NCI-H1417 (cell line): ENCODE data around the gene PAX5.
"Not testable (repeated sequence)": the region's sequence is repeated elsewhere in the genome, so short reads cannot be mapped to it uniquely, and the experiment has no call there.

Experiments
- DNase-seq, 3 experiments: peaks; one replicate each; lab custom pipeline; 2025; lab: John Stamatoyannopoulos, UW

Gene PAX5

DNA sequence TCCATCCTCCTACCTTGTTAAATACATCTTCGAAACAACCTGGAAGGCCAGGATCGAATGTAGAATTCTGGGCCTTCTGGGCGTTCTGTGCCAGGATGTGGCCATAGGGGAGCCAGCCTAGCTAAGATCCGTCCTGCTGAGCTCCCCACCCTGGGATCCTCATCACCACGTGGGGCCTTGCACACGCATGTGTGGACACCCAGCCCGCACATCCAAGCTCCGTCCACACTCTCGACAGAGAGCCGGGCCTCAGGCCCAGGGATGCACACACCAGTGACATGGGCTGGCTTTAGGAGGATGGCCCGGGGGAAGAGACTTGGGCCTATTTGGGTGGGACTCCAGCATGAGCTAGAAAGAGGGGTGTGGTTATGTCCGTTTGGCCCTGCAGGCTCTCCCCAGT is 154.0 kb downstream of the PAX5 start:
- no peak for DNase-seq

DNA sequence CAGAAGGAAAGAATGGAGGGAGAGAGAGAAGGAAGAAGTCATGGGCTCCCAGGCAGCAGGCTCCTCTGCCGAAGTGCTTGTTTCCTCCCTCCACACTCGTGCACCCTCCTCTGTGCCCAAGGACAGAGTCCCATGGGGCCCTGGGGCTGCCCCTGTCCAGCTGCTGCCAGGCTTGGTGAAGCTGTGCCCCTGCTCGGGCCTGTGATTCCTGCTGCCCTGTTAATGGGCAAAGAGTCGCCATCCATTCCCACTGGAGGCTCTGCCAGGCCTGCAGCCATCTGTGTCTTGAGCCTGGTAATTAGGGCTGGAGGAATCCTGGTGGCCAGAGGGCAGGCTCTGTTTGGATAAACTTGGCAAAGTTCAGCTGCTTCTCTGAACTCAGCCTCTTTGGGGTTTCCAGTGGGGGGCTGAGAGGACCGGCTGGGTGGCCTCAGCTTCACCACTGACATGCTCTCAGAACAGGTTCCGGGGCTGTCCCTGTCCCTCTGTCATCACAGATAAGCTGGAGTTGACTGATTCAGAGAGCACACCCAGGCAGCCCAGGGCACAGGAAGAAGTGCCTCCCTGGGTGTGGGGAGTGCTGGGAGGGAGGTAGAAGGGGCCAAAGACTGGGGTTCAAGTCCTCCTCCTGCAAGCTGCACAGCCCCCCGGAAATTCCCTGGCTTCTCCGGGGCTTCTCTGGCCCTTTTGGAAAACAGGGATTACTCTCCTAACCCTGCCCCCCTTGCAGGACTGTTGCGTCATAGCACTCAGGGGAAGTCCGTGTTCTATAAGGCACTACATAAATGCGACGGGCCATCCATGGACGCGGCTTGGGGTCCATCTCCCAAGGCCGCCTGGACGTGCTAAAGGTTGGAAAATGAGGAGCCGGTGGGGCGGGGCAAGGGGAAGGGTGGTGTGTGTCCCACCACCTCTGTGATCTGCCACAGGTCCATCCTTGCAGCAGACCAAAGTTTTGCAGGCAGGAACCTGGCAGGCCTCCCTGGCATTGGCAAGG is 154.8 kb downstream of the PAX5 start:
- no peak for DNase-seq

DNA sequence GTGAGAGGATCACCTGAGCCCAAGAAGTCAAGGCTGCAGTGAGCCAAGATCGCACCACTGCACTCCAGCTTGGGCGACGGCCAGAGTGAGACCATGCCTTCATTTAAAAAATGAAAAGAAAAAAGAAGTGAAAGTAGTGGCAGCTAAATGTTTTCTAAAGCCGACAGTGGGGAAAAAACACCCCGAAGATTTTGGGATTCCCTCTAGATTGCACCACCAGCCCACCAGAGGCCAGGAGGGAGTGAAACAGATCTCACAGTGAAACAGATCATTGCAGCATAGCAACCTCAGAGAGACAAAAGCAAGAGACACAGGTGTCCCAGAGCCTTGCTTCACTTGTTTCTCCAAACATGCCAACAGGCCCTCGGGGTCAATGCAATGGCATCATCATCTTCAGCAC is 156.8 kb downstream of the PAX5 start:
- no peak for DNase-seq

DNA sequence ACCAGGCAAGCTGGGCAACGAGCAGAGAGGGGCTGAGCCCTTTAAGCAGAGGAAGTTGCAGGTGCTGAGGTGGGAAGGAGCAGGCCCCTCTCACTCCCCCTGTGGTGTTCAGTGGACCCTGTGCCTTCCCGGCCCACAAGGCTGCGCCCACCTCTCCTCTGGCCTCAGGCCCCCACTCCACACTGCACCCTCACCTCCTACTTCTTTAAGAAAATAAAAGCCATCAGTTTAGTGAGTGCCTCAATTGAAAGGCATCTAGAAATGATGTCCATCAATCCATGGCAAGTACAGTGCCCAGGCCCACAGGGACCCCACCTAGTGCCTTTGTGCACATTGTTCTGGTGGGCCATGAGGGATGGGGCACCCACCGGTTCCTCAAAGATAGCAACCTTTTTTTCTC is 158.0 kb downstream of the PAX5 start:
- no peak for DNase-seq

DNA sequence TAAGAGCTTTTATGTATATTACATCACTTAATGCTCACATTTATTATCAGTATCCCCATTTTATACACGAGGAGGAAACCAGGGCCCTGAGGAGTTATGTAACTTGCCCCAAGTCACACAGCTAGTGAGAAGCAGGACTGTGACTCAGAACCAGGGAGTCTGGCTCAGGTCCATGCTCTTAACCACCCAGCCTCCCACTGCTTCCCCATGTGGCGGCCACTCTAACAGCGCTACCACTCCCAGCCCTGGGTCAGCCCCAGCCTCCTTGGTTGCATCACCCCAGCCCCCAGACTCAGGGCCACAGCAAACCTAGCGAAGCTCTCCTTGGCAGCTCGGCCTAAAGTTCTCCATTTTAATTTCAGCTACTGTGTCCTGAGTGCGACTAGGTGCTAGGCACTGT is 159.1 kb downstream of the PAX5 start:
- DNase-seq, result no peak

DNA sequence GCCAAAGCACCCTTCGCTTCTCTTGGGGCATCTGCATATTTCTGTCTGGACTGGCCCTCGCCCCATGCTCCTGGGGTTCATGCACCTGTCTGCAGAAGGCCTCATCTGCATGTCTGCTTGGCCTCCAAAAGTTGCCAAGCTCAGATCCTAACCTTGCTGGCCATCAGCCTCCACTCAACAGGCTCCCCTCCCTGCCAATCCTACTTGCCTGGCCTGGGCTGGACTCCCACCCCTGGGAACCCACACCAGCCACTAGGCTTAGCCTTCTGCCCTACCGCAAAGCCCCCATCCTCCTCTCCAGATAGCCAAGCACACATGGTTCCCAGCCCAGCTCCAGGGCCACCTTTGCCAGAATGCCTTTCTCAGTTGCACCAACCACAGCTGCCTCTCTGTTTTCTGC is 159.8 kb downstream of the PAX5 start:
- no peak for DNase-seq

DNA sequence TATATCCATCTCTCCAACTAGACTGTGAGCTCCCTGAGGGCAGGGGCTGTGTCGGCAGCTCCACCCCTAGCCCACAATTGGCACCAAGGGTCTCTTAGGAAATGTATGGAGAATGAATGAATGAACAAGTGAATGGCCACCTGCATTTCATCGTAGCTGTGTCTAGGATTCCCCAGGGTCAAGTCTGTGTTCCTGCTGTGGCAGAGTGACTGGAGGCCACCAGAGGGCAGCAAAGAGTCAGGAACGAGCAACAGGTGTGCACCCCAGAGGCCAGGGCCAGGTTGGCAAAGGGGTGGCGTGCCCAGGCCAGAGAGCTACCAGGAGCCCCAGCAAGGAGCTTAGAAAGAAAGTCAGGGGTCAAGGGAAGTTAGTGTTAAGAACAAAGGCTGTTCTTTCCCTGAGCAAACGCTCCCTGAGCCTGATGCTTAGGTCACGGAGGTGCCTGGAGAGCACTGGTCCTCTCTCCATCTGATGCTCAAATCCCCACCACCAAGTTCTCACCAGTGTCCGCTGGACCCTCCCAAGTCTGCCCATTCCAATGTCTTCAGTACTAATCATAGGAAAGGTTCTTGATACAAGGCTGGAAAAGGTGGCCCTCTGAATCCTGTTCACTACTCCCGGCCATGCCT is 160.7 kb downstream of the PAX5 start:
- DNase-seq, result peak; percentile 35 to 74 (median 56)

DNA sequence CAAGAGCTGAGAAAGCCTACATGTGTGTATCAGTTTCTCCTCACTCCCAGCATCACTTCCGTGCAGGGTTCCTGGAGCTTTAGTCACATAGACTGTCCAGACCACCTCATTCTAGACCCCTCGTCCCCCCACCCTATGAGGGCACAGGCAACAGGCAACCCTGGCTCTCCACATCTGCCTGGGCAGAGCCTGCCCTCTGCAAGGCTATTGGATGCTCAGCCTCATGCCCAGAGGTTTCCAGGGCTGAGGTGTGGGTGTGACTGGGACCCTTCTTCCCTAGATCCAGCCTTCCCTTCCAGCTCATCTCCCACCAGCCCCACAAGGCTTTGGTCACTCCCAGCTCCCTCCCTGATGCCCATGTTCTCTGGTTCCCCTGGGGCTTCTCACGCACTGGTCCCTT is 161.4 kb downstream of the PAX5 start:
- DNase-seq, result no peak

DNA sequence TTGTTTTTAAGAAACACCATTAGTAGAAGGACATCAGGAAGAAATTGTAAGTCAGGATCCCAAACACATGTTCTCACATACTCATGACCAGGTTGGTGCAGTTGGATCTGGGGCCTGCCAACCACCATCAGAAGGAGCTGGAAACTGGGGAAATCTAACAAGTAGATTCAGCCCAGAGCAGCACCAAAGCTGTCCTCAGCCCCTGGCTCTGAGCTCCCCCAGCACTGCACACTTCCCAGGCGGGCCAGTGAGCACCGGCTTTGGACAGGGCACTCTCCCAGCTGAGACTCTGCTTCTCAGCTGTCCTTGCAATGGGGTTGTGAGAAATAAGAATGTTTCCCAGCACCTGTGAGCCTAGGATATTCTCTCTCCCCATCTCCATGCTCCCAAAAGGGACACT is 162.5 kb downstream of the PAX5 start:
- DNase-seq, result no peak

DNA sequence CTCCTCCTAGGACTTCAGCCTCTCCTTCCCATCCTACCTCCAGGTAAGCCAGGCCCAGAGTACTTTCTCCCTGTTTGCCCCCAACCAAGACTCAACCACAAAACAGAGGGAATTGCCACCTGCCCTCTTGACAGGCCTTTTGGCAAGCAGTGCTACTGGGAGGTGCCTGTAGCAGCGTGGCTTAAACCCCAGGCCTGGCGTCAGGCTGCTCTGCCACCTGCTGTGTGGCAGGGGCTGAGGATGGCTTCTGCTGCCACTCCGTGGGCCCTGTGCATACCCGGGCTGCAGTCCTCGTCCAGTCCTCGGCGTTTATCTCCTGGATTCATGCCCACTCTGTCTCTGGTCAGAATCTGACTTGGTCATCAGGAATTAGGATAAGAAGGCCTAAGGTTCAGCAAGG is 163.1 kb downstream of the PAX5 start:
- peak; percentile 34 to 78 (median 72) for DNase-seq

DNA sequence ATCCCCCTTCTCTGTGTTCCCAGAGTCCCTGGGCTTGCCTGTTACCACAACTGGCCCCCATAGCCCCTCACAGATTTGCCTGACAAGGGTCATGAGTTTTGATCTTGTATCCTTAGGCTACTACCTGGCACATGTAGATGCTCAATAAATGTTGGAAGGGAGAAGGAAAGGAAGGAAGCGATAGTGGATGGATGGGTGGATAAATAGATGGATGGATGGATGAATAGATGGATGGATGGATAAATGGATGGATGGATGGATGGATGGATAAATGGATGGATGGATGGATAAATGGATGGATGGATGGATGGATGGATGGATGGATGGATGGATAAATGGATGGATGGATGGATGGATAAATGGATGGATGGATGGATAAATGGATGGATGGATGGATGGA is 164.5 kb downstream of the PAX5 start:
- DNase-seq, result not testable (repeated sequence)

DNA sequence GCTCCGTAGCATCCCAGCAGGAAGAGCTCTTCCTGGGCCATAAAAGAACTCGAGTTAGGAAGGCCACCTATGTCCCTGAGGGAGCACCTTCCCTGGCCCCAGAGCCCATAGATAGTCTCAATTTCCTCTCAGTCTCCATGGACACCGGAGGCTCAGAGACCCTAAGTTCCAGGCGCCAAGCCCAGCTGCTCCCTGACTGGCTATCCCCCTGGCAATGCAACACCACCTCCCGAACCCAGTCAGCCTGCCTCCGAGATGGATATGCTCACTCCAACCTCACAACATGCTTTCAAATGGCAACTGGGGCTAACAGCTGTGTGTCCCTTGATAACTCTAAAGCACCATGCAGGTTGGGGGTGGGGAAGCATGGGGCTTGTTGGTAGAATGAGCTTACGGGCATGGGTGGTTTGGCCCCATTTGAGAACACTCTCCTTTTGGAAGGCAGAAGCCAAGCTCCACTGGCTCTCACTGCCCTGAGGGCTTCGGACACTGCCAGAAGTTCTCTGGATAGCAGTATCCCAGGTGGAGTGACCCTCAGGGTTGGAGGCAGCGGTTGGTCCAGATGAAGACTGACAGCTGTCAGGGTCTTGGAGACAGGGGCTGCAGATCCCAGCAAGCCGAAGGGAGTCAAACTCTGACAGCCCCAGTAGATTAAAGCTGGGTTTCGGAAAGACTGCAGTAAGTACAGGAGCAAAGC is 165.3 kb downstream of the PAX5 start:
- peak in 1 of 3 experiments; percentile 23 for DNase-seq

DNA sequence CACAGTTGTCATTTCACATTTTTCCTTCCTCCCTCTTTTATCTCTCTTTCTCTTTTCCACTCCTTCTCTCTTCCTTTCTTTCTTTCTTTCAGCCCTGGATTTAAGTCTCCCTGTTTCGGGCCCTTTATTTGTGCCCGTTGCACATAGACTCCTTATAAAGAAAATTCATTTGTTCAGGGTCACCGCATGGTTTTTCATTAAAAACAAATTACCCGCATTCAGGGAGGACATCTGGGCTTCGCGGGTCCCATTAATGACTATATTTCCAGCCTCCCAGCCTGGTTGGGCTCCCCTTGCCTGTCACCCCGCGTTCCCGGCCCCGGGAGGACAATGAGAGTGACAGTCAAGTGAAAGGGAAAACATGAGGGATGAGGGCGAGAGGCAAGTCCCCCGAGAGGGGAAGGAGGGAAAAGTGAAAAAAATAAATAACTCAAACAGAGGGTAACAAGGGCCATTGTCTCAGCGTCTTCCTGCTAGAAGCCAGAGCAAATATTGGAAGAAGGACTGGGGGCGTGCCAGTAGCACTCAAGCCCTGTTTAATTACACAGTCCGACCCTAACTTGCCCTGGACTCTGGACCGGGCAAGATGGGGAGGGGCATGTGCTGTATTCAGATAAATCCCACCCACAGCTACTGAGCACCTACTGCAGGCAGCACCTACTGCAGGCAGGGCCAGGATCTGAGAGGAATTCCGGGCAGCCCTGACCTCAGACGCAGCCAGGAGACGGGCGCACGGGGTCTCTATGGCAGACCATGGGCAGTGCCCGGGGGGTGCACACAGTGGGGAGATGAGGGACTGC is 166.2 kb downstream of the PAX5 start:
- DNase-seq, result peak; percentile 31 to 89 (median 71)

DNA sequence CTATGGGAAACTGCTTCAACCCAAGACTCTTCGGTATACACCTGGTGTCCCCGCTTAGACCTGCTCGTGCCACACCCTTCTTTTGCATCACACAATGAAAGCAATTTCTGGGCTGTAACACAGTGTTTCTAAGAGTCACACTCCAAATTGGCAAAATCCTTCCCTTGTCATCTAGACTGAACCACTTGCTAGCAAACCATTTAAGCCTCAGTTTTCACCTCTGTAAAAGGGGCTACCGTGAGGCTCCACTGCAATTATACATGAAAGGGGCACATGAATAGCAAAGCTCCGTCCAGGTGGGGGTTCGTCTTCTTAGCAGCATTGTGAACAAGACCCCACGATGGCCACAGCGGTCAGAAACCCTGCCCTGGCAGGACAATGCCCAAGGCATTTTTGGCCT is 166.8 kb downstream of the PAX5 start:
- DNase-seq, result peak in 1 of 3 experiments; percentile 27

DNA sequence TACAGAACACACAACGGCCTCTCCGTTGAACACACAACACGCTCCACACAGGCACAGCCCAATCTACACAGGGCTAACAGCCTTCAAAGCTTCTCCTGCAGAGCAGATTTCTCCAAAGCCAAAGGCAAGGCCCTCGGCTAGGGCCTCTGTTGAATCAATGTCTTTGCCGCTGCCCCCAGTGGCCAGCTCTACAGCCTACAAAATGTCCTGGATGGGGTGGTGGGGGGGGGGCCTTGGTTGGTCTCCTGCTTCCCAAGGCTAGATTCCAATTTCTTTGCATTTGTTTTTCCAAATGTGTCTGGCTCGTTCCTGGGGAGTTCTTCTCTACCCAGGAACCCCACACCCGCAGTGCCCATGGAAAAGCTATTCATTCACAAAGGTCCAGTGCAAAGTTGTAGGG is 167.2 kb downstream of the PAX5 start:
- peak in 1 of 3 experiments; percentile 19 for DNase-seq

DNA sequence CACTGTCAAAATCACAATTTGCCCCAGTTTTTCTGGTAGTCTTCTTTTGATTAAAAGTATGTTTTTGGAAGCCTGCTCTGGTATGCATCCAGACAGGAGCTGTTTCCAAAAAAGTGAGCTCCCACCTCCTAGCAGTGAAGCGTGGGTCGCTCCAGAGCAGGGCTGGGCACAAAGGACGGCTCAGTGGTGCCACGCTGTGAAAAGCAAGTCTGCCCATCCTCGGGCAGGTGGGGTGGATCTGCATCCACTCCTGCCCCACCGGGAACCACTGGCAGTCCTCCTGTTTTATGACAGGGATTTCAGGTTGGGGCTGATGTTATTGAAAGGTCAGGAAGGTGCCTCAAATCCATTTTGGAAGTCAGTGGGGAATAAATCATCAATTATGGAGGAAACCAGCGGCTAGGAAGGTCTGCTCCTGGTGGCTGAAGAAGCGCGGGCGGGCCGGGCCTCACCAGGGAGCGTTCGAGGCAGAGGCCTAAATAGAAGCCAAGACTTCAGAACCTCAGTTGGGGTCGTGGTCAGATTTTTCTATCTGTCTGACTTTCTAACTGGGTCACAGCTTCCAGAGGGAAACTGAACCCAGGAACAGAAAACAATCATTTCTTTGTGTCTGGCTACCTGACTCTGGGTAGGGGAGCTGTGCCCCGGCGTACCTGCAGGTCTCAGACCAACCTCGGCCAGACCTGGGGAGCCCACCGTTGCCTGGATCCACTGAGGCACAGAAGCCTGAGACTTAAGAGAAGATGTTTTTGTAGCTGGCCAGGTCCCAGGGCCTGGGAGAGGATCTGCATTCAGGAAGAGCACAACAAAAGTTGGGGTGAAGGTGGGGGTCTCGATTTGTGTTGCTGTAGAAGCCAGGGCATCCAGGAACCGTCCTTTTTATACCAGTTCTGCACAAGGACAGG is 168.1 kb downstream of the PAX5 start:
- DNase-seq, result no peak

DNA sequence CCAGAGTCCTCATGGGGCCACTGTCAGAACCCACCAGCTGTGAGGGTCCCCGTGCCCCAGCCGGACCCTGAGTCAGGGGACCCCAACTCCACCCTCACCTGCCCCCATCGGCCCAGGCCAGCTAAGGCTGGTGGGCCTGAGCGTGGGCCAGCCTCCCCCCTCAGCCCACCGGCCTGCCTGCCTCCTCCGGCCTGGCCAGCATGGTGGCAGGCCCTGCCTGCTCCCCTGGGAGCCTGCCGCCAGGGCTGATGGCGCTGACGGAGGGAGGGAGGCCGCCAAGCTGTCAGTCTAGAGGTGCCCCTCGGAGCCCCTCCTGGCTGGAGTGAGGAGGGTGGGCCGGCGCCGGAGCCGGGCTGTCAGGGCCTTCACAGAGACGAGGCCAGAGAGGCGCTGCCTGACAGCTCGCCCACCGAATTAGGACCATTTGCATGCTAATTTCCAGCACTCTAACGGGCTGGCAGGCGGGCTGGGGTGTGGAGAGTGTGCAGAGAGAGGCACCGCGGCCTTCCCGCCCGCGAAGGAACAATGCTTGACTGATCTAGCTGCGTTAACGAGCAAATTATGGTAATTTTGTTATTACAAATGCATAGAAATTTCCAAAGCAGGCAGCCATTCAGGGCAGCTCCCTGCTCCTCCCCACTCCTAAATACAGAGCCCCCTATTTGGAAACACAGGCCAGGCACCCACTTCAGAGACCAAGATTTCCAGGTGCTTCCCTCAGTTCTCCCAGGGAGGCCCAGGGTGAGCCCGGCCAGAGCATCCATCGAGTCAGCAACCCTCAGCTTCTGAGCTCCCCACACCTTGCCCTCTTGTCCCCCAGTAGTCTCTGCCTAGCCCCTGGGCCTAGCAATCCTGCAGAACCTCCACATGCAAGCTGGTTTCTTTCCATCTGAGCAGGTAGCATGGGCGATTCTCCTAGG is 169.3 kb downstream of the PAX5 start:
- peak in 1 of 3 experiments; percentile 5 for DNase-seq

DNA sequence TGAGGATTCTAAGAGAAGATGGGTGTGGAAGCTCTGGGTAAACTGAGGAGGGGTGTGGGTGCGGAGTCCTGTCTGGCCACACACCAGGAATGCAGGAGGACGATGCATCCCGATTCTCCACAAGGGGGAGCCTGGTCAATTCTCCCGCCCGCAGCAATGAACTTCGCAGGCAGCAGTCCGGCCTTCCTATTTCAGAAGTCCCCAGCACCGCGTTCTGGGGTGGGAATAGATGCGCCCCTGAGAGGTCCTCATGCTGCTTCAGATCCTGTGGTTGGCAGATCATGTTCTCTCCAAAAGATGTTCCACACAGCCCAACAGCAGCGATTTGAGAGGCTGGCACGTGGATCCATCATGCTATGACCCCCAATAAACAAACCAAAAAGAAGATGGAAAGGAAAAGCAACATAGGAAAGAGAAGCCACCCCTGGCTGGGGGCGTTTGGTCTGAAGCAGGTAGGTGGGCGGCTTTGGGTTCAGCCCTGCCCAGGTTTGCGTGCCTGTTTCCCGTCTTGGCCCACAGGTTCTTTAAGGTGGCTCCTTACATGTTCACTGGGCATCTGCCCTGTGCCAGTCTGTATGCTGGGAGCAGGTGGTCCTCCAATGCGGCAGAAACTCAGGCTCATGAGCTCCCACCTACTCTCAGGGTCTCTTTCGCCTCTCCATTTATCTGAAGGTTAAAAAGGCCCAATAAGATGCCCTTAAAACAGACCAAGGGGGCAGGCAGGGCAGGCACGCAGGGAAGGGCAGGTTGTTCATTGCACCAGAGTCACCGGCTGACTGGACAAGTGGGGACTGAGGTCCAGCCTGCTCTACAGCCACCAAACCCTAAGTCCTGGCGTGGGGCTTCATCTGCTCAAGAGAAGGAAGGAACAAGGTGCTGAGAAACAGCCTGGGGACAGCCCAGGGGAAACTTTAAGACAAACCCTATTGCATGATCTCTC is 171.6 kb downstream of the PAX5 start:
- peak in 2 of 3 experiments; percentile 8 to 23 for DNase-seq
